IMR-90 (cell line): Measurements from ENCODE around the gene SCARF2. TPM values are rescaled to one million over a fixed set of nuclear protein-coding genes. Genes with fewer than 3 reads are reported as not detected.

Experiments used
- ATAC-seq: fragments of 200-7000 bp; cut with Tn5 transposase; 2 replicates; pipeline ENCODE4 v1.9.1; 2020; ENCODE audit warnings: low read depth, mild to moderate bottlenecking, moderate library complexity
- BruUV-seq: library from RNA; stranded (reverse); fragments of 400-500 nt; replicated peaks from 2 replicates; lab custom pipeline; 2021; lab: Mats Ljungman, UMichigan
- CTCF ChIA-PET: fragments of 300-600 bp; formaldehyde crosslinking; extraction: SDS; loops from one replicate; lab custom pipeline; 2021; ENCODE audit warnings: antibody characterized with exemption; lab: Yijun Ruan, JAX
- POLR2A ChIA-PET: fragments of 300-600 bp; sonication (Branson Sonifier 250); formaldehyde crosslinking; loops from one replicate; lab custom pipeline; 2022; ENCODE audit warnings: antibody characterized with exemption; ENCODE audit not compliant: unreplicated experiment; lab: Charles Lee
- DNase-seq: peaks from one replicate; pipeline ENCODE4 v3.0.0; 2013
- H2AFZ ChIP-seq: replicated peaks from 2 replicates; pipeline ENCODE3; 2013; ENCODE audit warnings: low read length, mild to moderate bottlenecking; ENCODE audit not compliant: poor library complexity
- H2AK5ac ChIP-seq: 2 replicates; pipeline ENCODE4 v1.6.1; 2013; ENCODE audit warnings: low read depth, low read length, inconsistent platforms
- H2AK9ac ChIP-seq: replicated peaks from 2 replicates; pipeline ENCODE3; 2013; ENCODE audit warnings: mild to moderate bottlenecking, low read depth, low read length, moderate library complexity; ENCODE audit not compliant: poor library complexity
- H2BK120ac ChIP-seq: 2 replicates; pipeline ENCODE4 v1.6.1; 2013; ENCODE audit warnings: low read depth, low read length, inconsistent platforms
- H2BK15ac ChIP-seq: 3 replicates; pipeline ENCODE4 v1.6.1; 2013; ENCODE audit warnings: low read depth, low read length, inconsistent platforms
- H2BK20ac ChIP-seq: 2 replicates; pipeline ENCODE4 v1.6.1; 2013; ENCODE audit warnings: low read depth, mild to moderate bottlenecking, inconsistent platforms, low read length, moderate library complexity
- H2BK5ac ChIP-seq: 2 replicates; pipeline ENCODE4 v1.6.1; 2013; ENCODE audit warnings: mild to moderate bottlenecking, low read depth, low read length, inconsistent platforms; ENCODE audit not compliant: poor library complexity, severe bottlenecking
- H3K14ac ChIP-seq: replicated peaks from 2 replicates; pipeline ENCODE4 v1.6.1; 2013; ENCODE audit warnings: low read depth, low read length, inconsistent platforms
- H3K18ac ChIP-seq: 2 replicates; pipeline ENCODE4 v1.6.1; 2013; ENCODE audit warnings: low read depth, low read length, control low read depth
- H3K23ac ChIP-seq: 2 replicates; pipeline ENCODE4 v1.6.1; 2013; ENCODE audit warnings: low read depth, low read length, inconsistent platforms
- H3K27ac ChIP-seq: 2 replicates; pipeline ENCODE4 v1.5.1; 2013; ENCODE audit warnings: mild to moderate bottlenecking, control low read depth, low read length; ENCODE audit not compliant: insufficient read depth
- H3K27me3 ChIP-seq: 2 replicates; pipeline ENCODE4 v1.6.1; 2013; ENCODE audit warnings: low read length; ENCODE audit not compliant: control insufficient read depth, insufficient read depth
- H3K36me3 ChIP-seq: 2 replicates; pipeline ENCODE4 v1.6.1; 2013; ENCODE audit warnings: low read length, mixed read lengths; ENCODE audit not compliant: control insufficient read depth, insufficient read depth
- H3K4ac ChIP-seq: 2 replicates; pipeline ENCODE4 v1.6.1; 2013; ENCODE audit warnings: low read depth, low read length, inconsistent platforms
- H3K4me1 ChIP-seq: 2 replicates; pipeline ENCODE4 v1.6.1; 2013; ENCODE audit warnings: low read length, mixed read lengths; ENCODE audit not compliant: control insufficient read depth, insufficient read depth
- H3K4me2 ChIP-seq: 2 replicates; pipeline ENCODE4 v1.6.1; 2013; ENCODE audit warnings: low read depth, mild to moderate bottlenecking, control low read depth, low read length, moderate library complexity
- H3K4me3 ChIP-seq: 2 replicates; pipeline ENCODE4 v1.5.1; 2013; ENCODE audit warnings: low read depth, mild to moderate bottlenecking, control low read depth, low read length, moderate library complexity; ENCODE audit not compliant: insufficient read depth
- H3K56ac ChIP-seq: 2 replicates; pipeline ENCODE4 v1.6.1; 2013; ENCODE audit warnings: low read length, inconsistent platforms; ENCODE audit not compliant: insufficient read depth; ENCODE audit errors: extremely low read depth
- H3K79me1 ChIP-seq, 2 experiments: 2 replicates each; pipeline ENCODE4 v1.6.1; 2013; ENCODE audit warnings: low read length in 2 of 2, inconsistent platforms in 1 of 2, low read depth in 1 of 2
- H3K9ac ChIP-seq: 2 replicates; pipeline ENCODE4 v1.6.1; 2013; ENCODE audit warnings: low read depth, low read length, control low read depth
- H3K9me1 ChIP-seq: 2 replicates; pipeline ENCODE4 v1.6.1; 2013; ENCODE audit warnings: low read length, inconsistent platforms; ENCODE audit not compliant: insufficient read depth
- H3K9me3 ChIP-seq: 2 replicates; pipeline ENCODE4 v1.6.1; 2013; ENCODE audit warnings: low read length; ENCODE audit not compliant: control insufficient read depth, insufficient read depth
- H4K20me1 ChIP-seq: 2 replicates; pipeline ENCODE4 v1.6.1; 2013; ENCODE audit warnings: low read length, inconsistent platforms; ENCODE audit not compliant: insufficient read depth
- H4K5ac ChIP-seq: 2 replicates; pipeline ENCODE4 v1.6.1; 2013; ENCODE audit warnings: mild to moderate bottlenecking, low read depth, low read length, control low read depth
- H4K8ac ChIP-seq, 2 experiments: 2 replicates each; pipeline ENCODE4 v1.6.1; 2013; ENCODE audit warnings: low read depth in 2 of 2, low read length in 2 of 2, control low read depth in 1 of 2, inconsistent platforms in 1 of 2
- H4K91ac ChIP-seq: 2 replicates; pipeline ENCODE4 v1.6.1; 2013; ENCODE audit warnings: low read depth, low read length, inconsistent platforms; ENCODE audit not compliant: insufficient read depth
- BHLHE40 ChIP-seq: fragments of 150-350 bp; IDR thresholded peaks from 2 replicates; pipeline ENCODE4 v1.6.1; 2016; ENCODE audit warnings: mild to moderate bottlenecking, low read depth, low read length
- CEBPB ChIP-seq: IDR thresholded peaks from 2 replicates; pipeline ENCODE4 v1.6.1; 2012; ENCODE audit warnings: low read depth, low read length, improper control_type of control experiment
- CHD1 ChIP-seq: IDR thresholded peaks from 2 replicates; pipeline ENCODE4 v1.6.1; 2012; ENCODE audit warnings: low read depth, low read length, improper control_type of control experiment
- CTCF ChIP-seq: conservative IDR thresholded peaks from 2 replicates; pipeline ENCODE4 v1.5.1; 2012; ENCODE audit warnings: mild to moderate bottlenecking, low read depth, low read length, improper control_type of control experiment
- ELK1 ChIP-seq: fragments of 150-350 bp; IDR thresholded peaks from 2 replicates; pipeline ENCODE4 v1.6.1; 2016; ENCODE audit warnings: low read depth, mild to moderate bottlenecking, low read length, moderate library complexity, borderline replicate concordance
- FOS ChIP-seq: fragments of 150-350 bp; IDR thresholded peaks from 2 replicates; pipeline ENCODE4 v1.6.1; 2016; ENCODE audit warnings: low read depth, low read length
- MAZ ChIP-seq: IDR thresholded peaks from 2 replicates; pipeline ENCODE4 v1.6.1; 2012; ENCODE audit warnings: low read depth, mild to moderate bottlenecking, low read length, improper control_type of control experiment, moderate library complexity, borderline replicate concordance
- MXI1 ChIP-seq: IDR thresholded peaks from 2 replicates; pipeline ENCODE4 v1.6.1; 2012; ENCODE audit warnings: low read depth, mild to moderate bottlenecking, low read length, moderate library complexity, borderline replicate concordance
- NFE2L2 ChIP-seq: fragments of 150-350 bp; IDR thresholded peaks from 2 replicates; pipeline ENCODE4 v1.6.1; 2016; ENCODE audit warnings: low read depth, mild to moderate bottlenecking, low read length
- POLR2A ChIP-seq: IDR thresholded peaks from 2 replicates; pipeline ENCODE4 v1.6.1; 2012; ENCODE audit warnings: mild to moderate bottlenecking, low read depth, low read length
- RAD21 ChIP-seq: IDR thresholded peaks from 2 replicates; pipeline ENCODE4 v1.6.1; 2012; ENCODE audit warnings: low read length, improper control_type of control experiment
- RCOR1 ChIP-seq: IDR thresholded peaks from 2 replicates; pipeline ENCODE4 v1.6.1; 2012; ENCODE audit warnings: mild to moderate bottlenecking, low read length, improper control_type of control experiment; ENCODE audit not compliant: insufficient replicate concordance
- SMC3 ChIP-seq: fragments of 150-350 bp; IDR thresholded peaks from 2 replicates; pipeline ENCODE4 v1.6.1; 2016; ENCODE audit warnings: low read depth, mild to moderate bottlenecking, antibody characterized with exemption, low read length, moderate library complexity
- USF2 ChIP-seq: fragments of 150-350 bp; IDR thresholded peaks from 2 replicates; pipeline ENCODE4 v1.6.1; 2017; ENCODE audit warnings: mild to moderate bottlenecking, antibody characterized with exemption, low read length, low read depth
- WGBS, 2 experiments: methylation state at CpG; one replicate each; pipeline versions ENCODE4 v1.1.5 to v1.1.7; 2013; ENCODE audit warnings: missing lambda C conversion rate in 2 of 2; ENCODE audit not compliant: insufficient read length in 1 of 2; ENCODE audit errors: extremely low coverage in 2 of 2; 5-methylcytosine and 5-hydroxymethylcytosine counted together
- dilution Hi-C: fragments of 300-500 bp; cut with HindIII; formaldehyde crosslinking; loops from one replicate; pipeline ENCODE4 v1.14.3; 2018; ENCODE audit warnings: low sequenced_read_pairs; ENCODE audit not compliant: unreplicated experiment
- in situ Hi-C: fragments of 300-500 bp; cut with MboI; formaldehyde crosslinking; loops from 3 replicates; pipeline ENCODE4 v1.14.3; 2019; ENCODE audit warnings: low sequenced_read_pairs, inconsistent platforms, mixed read lengths
- intact Hi-C: fragments of 100-400 bp; cut with micrococcal nuclease; formaldehyde crosslinking; loops from 2 replicates; pipeline ENCODE4 v1.10.0; 2022
- polyA plus RNA-seq, 3 experiments: library from polyadenylated mRNA; depleted of rRNA; stranded (reverse); fragments of >200 nt; gene quantifications; 2 replicates each; pipeline ENCODE4 v1.2.3, GENCODE V29; 2012; ENCODE audit warnings: low replicate concordance in 1 of 3
- total RNA-seq: library from RNA; depleted of rRNA; stranded (reverse); fragments of >200 nt; gene quantifications from 2 replicates; pipeline ENCODE4 v1.2.3, GENCODE V29; 2012

SCARF2 gene
- total and polyA plus RNA-seq, 2 of the 4 experiments (the other 2 are of a cell fraction), result 3.4 to 37.0 TPM

GRCh38 chr22:20423008-20423905 is 14.4 kb downstream of the SCARF2 start:
- Histone ChIP-seq H2BK5ac (no peak overlapping the region), H3K9me3 (no peaks in the 10 kb centered on the region), H3K79me1 (peaks cover 0 to 11% of the 10 kb centered on the region in 2 experiments; a peak in 2 of 4 replicates), H3K27ac (no peak overlapping the region), H3K4me3 (no peak overlapping the region), H3K23ac (no peak overlapping the region), H2BK20ac (no peak overlapping the region), H4K20me1 (peaks cover 34% of the 10 kb centered on the region), H3K14ac (no peak overlapping the region), H3K4me1 (peaks cover 13% of the 10 kb centered on the region; the same call in 1 of the 2 replicates), H4K91ac (no peak overlapping the region; the same call in 1 of the 2 replicates), H3K9ac (no peak overlapping the region), H2AK5ac (no peak overlapping the region), H3K36me3 (peaks cover 30% of the 10 kb centered on the region), H4K5ac (no peak overlapping the region), H3K9me1 (no peaks in the 10 kb centered on the region; the same call in 1 of the 2 replicates), H2AK9ac (peak overlapping the region; percentile 3), H3K27me3 (no peaks in the 10 kb centered on the region), H4K8ac (no peak overlapping the region), H3K4ac (no peak overlapping the region), H3K4me2 (no peak overlapping the region), H3K56ac (no peak overlapping the region), H2AFZ (peak overlapping the region; percentile 1), H2BK15ac (no peak overlapping the region), H3K18ac (no peak overlapping the region), H2BK120ac (no peak overlapping the region; the same call in 1 of the 2 replicates)
- DNase-seq (no peak), ATAC-seq (peak; percentile 36; the same call in 1 of the 2 replicates)
- ChIA-PET CTCF (no interaction called here), POLR2A (no interaction called here)
- dilution Hi-C loops, result no loop called here
- no TSS peak for BruUV-seq
- 75% methylated on average over 11 of the region's 20 CpGs; no CpG with 5 or more reads in 1 of the 2 experiments for WGBS, 2 experiments
- in situ Hi-C loops, result no loop called here
- intact Hi-C loops, result no loop called here
- no peak for TF ChIP-seq CHD1
- TF ChIP-seq RAD21, result no peak
- TF ChIP-seq MXI1, result no peak
- TF ChIP-seq USF2, result no peak
- TF ChIP-seq ELK1, result no peak
- TF ChIP-seq SMC3, result no peak
- no peak for TF ChIP-seq FOS
- TF ChIP-seq CTCF, result no peak
- no peak for TF ChIP-seq BHLHE40
- no peak for TF ChIP-seq MAZ
- TF ChIP-seq NFE2L2, result no peak
- TF ChIP-seq CEBPB, result no peak
- no peak for TF ChIP-seq RCOR1
- TF ChIP-seq POLR2A, result no peak
